ENCODE results near the gene SPATS2L.

SPATS2L gene

GRCh38 chr2:200448455-200448854 lies 142.0 kb downstream of the SPATS2L start:
- DNase-seq: no peak

- no peak for DNase-seq
These were observed 142.7 kb downstream of the SPATS2L start for GRCh38 chr2:200449149-200449548.

GRCh38 chr2:200450288-200450687 lies 143.8 kb downstream of the SPATS2L start:
- DNase-seq: no peak

- no peak for DNase-seq
These were observed 145.0 kb downstream of the SPATS2L start for GRCh38 chr2:200451511-200451910.

- DNase-seq: no peak
These were observed 145.9 kb downstream of the SPATS2L start for GRCh38 chr2:200452377-200452776.

- DNase-seq: no peak
These were observed 146.8 kb downstream of the SPATS2L start for GRCh38 chr2:200453142-200453852.

GRCh38 chr2:200453853-200454534 lies 147.5 kb downstream of the SPATS2L start:
- no peak for DNase-seq

- no peak for DNase-seq
These were observed 148.7 kb downstream of the SPATS2L start for GRCh38 chr2:200454927-200455801.

GRCh38 chr2:200455958-200456421 lies 149.5 kb downstream of the SPATS2L start:
- no peak for DNase-seq

- no peak for DNase-seq
These were observed 150.1 kb downstream of the SPATS2L start for GRCh38 chr2:200456567-200456966.

GRCh38 chr2:200459101-200459500 lies 152.6 kb downstream of the SPATS2L start:
- no peak for DNase-seq

GRCh38 chr2:200461846-200462710 lies 155.6 kb downstream of the SPATS2L start:
- DNase-seq: no peak

- DNase-seq: no peak
These were observed 157.0 kb downstream of the SPATS2L start for GRCh38 chr2:200463452-200463851.

- DNase-seq: no peak
These were observed 160.2 kb downstream of the SPATS2L start for GRCh38 chr2:200466425-200467418.

- no peak for DNase-seq
These were observed 161.6 kb downstream of the SPATS2L start for GRCh38 chr2:200467806-200468681.

- DNase-seq: no peak
These were observed 163.3 kb downstream of the SPATS2L start for GRCh38 chr2:200469708-200470211.

GRCh38 chr2:200470230-200470629 lies 163.7 kb downstream of the SPATS2L start:
- no peak for DNase-seq

GRCh38 chr2:200471324-200471848 lies 164.9 kb downstream of the SPATS2L start:
- DNase-seq: peak; percentile 31

GRCh38 chr2:200471928-200472645 lies 165.6 kb downstream of the SPATS2L start:
- no peak for DNase-seq
